CD14-positive monocyte (primary cell): ENCODE data around the gene SLC7A5. TPM values are rescaled to one million over a fixed set of nuclear protein-coding genes. Genes with fewer than 3 reads are reported as not detected.

Experiments
- DNase-seq, 3 donors: peaks; one replicate each; pipeline ENCODE4 v3.0.0-alpha.2; 2011 to 2022
- H2AFZ ChIP-seq: 2 replicates; pipeline ENCODE4 v1.6.0; 2012; ENCODE audit warnings: mild to moderate bottlenecking, low read depth, low read length, inconsistent platforms; ENCODE audit not compliant: insufficient read depth, poor library complexity, severe bottlenecking
- H3K27ac ChIP-seq, 2 donors: 1 replicate in 1 of 2; 2 replicates in 1 of 2; pipeline ENCODE4 v1.5.1; 2012 to 2013; ENCODE audit warnings: low read length in 2 of 2, control low read depth in 1 of 2, inconsistent platforms in 1 of 2, low read depth in 1 of 2, mild to moderate bottlenecking in 1 of 2
- H3K27me3 ChIP-seq, 2 donors: one replicate each; pipeline versions ENCODE4 v1.6.0 to v1.6.1; 2011 to 2013; ENCODE audit warnings: low read length in 2 of 2; ENCODE audit not compliant: control insufficient read depth in 2 of 2, insufficient read depth in 2 of 2
- H3K36me3 ChIP-seq, 2 donors: replicated peaks in 1 of 2; 1 replicate in 1 of 2; 2 replicates in 1 of 2; pipeline versions ENCODE4 v1.5.1 to v1.6.1; 2012 to 2013; ENCODE audit warnings: low read length in 2 of 2, control low read depth in 1 of 2, inconsistent platforms in 1 of 2, mild to moderate bottlenecking in 1 of 2; ENCODE audit not compliant: insufficient read depth in 2 of 2, control insufficient read depth in 1 of 2
- H3K4me1 ChIP-seq, 2 donors: 1 replicate in 1 of 2; 2 replicates in 1 of 2; pipeline versions ENCODE4 v1.5.1 to v1.6.1; 2012 to 2013; ENCODE audit warnings: low read length in 2 of 2, control low read depth in 1 of 2, inconsistent platforms in 1 of 2, mild to moderate bottlenecking in 1 of 2, moderate library complexity in 1 of 2; ENCODE audit not compliant: insufficient read depth in 2 of 2, control insufficient read depth in 1 of 2
- H3K4me2 ChIP-seq: replicated peaks from 2 replicates; pipeline ENCODE3; 2012; ENCODE audit warnings: low read length, moderate library complexity, mild to moderate bottlenecking; ENCODE audit not compliant: poor library complexity, severe bottlenecking; ENCODE audit errors: extremely low read depth
- H3K4me3 ChIP-seq, 3 experiments: fragments of 200-600 bp in 1 of 3; sonication (generic) in 1 of 3; replicated peaks in 1 of 3; 1 replicate in 2 of 3; 2 replicates in 1 of 3; pipeline ENCODE4 v1.5.1; 2011 to 2013; ENCODE audit warnings: low read length in 3 of 3, mild to moderate bottlenecking in 3 of 3, control low read depth in 2 of 3, low read depth in 2 of 3, inconsistent platforms in 1 of 3, moderate library complexity in 1 of 3
- H3K79me2 ChIP-seq: 2 replicates; pipeline ENCODE4 v1.6.0; 2012; ENCODE audit warnings: mild to moderate bottlenecking, control low read depth, inconsistent platforms, low read length, moderate library complexity; ENCODE audit not compliant: insufficient read depth
- H3K9ac ChIP-seq: 2 replicates; pipeline ENCODE4 v1.6.0; 2017; ENCODE audit warnings: low read length, mild to moderate bottlenecking; ENCODE audit not compliant: insufficient read depth, poor library complexity, severe bottlenecking
- H3K9me3 ChIP-seq, 2 donors: replicated peaks in 1 of 2; 1 replicate in 1 of 2; 2 replicates in 1 of 2; pipeline versions ENCODE4 v1.5.1 to v1.6.1; 2012 to 2013; ENCODE audit warnings: low read length in 2 of 2, control low read depth in 1 of 2; ENCODE audit not compliant: control insufficient read depth in 1 of 2, insufficient read depth in 1 of 2
- H4K20me1 ChIP-seq: 2 replicates; pipeline ENCODE4 v1.6.0; 2012; ENCODE audit warnings: mild to moderate bottlenecking, low read length, control low read depth, moderate library complexity; ENCODE audit not compliant: insufficient read depth
- H3K27ac Mint-ChIP-seq, 7 donors: one replicate each; pipeline ENCODE4 v1.8.0; 2020; ENCODE audit warnings: mild to moderate bottlenecking in 7 of 7, mixed read lengths in 7 of 7, moderate library complexity in 6 of 7, inconsistent platforms in 2 of 7
- H3K27me3 Mint-ChIP-seq, 3 donors: one replicate each; pipeline ENCODE4 v1.8.0; 2021 to 2022; ENCODE audit warnings: low read depth in 3 of 3, mild to moderate bottlenecking in 3 of 3, mixed read lengths in 3 of 3, moderate library complexity in 3 of 3, inconsistent platforms in 1 of 3
- H3K36me3 Mint-ChIP-seq, 2 donors: one replicate each; pipeline ENCODE4 v1.8.0; 2020; ENCODE audit warnings: mixed read lengths in 2 of 2, inconsistent platforms in 1 of 2, mild to moderate bottlenecking in 1 of 2
- H3K4me1 Mint-ChIP-seq: one replicate; pipeline ENCODE4 v1.8.0; 2020; ENCODE audit warnings: mild to moderate bottlenecking, mixed read lengths
- H3K4me3 Mint-ChIP-seq, 2 donors: one replicate each; pipeline ENCODE4 v1.8.0; 2020; ENCODE audit warnings: mild to moderate bottlenecking in 2 of 2, mixed read lengths in 2 of 2, moderate library complexity in 1 of 2
- H3K9me3 Mint-ChIP-seq, 7 donors: one replicate each; pipeline ENCODE4 v1.8.0; 2020 to 2022; ENCODE audit warnings: mixed read lengths in 7 of 7, mild to moderate bottlenecking in 6 of 7, moderate library complexity in 6 of 7, inconsistent platforms in 2 of 7
- CTCF ChIP-seq: fragments of 200-600 bp; IDR thresholded peaks from one replicate; pipeline ENCODE4 v1.8.0; 2022; ENCODE audit warnings: antibody characterized with exemption, mild to moderate bottlenecking
- WGBS: methylation state at CpG from one replicate; pipeline ENCODE4 v1.1.5; 2013; ENCODE audit warnings: missing lambda C conversion rate; ENCODE audit not compliant: insufficient coverage; 5-methylcytosine and 5-hydroxymethylcytosine counted together
- intact Hi-C, 2 donors: fragments of 100-400 bp; cut with micrococcal nuclease; formaldehyde crosslinking; loops; one replicate each; pipeline versions ENCODE4 v1.15.0 to v1.15.1; 2023
- polyA plus RNA-seq, 3 donors: library from polyadenylated mRNA; depleted of rRNA in 1 of 3; unstranded in 2 of 3; stranded (reverse) in 1 of 3; fragments of 300-500 nt in 2 of 3; fragments of >200 nt in 1 of 3; fragmentation: Illumina TruSeq in 2 of 3; gene quantifications; 1 replicate in 2 of 3; 2 replicates in 1 of 3; pipeline ENCODE4 v1.2.3, GENCODE V29; 2012 to 2021

Gene SLC7A5
- polyA plus RNA-seq, 3 donors: 0.40 to 5.8 (median 1.1) TPM

DNA sequence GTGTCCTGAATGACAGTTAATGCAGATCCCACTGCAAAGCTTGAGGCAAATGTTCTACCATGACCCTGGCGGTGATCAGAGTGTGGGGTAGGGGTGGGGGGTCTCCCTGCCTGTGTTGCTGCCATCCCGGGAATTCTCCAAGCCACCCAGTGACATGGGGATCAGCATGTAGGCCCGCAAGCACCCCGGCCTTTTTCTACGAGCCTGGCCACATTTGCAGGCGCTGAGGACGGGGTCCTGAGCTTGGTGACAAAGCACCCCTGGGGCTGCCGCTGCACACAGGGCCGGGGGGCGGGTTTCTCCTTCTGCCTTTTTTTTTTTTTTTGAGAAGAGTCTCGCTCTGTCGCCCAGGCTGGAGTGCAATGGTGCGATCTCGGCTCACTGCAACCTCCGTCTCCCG is 35.8 kb downstream of the SLC7A5 start:
- H3K27ac Mint-ChIP-seq: peak overlapping the region in 1 of 7 donors; percentile 20
- 85% methylated on average over 9 of the region's 16 CpGs for WGBS
- intact Hi-C loops: no loop called here
- Histone ChIP-seq H3K4me2 (no peak overlapping the region), H2AFZ (no peak overlapping the region), H3K9ac (no peak overlapping the region), H3K4me3 (no peak overlapping the region), H3K27me3 (no peaks in the 10 kb centered on the region), H3K36me3 (peaks cover 0 to 18% of the 10 kb centered on the region in 2 donors), H3K4me1 (peaks cover 4 to 6% of the 10 kb centered on the region in 2 donors), H3K9me3 (no peaks in the 10 kb centered on the region), H4K20me1 (no peaks in the 10 kb centered on the region), H3K79me2 (no peaks in the 10 kb centered on the region), H3K27ac (no peak overlapping the region)
- peaks cover 10% of the 10 kb centered on the region for H3K4me1 Mint-ChIP-seq
- DNase-seq: no peak
- H3K9me3 Mint-ChIP-seq: no peaks in the 10 kb centered on the region
- no peak for TF ChIP-seq CTCF
- H3K36me3 Mint-ChIP-seq: peaks cover 26 to 32% of the 10 kb centered on the region in 2 donors
- H3K4me3 Mint-ChIP-seq: no peak overlapping the region
- no peaks in the 10 kb centered on the region for H3K27me3 Mint-ChIP-seq

- no peak overlapping the region for H3K4me2 ChIP-seq
- intact Hi-C loops: no loop called here
- H3K27ac ChIP-seq: no peak overlapping the region
These were observed 36.4 kb downstream of the SLC7A5 start for GRCh38 chr16:87832741-87833502.

More at GRCh38 chr16:87832741-87833502, 36.4 kb downstream of the SLC7A5 start:
- H3K27me3 Mint-ChIP-seq: no peaks in the 10 kb centered on the region
- no peak overlapping the region for H3K9ac ChIP-seq
- no peaks in the 10 kb centered on the region for H3K9me3 Mint-ChIP-seq
- H3K9me3 ChIP-seq: no peaks in the 10 kb centered on the region
- H3K36me3 ChIP-seq: peaks cover 0 to 14% of the 10 kb centered on the region in 2 donors
- no peak overlapping the region for H2AFZ ChIP-seq
- H3K4me3 Mint-ChIP-seq: no peak overlapping the region
- peaks cover 10% of the 10 kb centered on the region for H3K4me1 Mint-ChIP-seq
- H3K36me3 Mint-ChIP-seq: peaks cover 22 to 26% of the 10 kb centered on the region in 2 donors
- peak overlapping the region in 2 of 7 donors; percentile 20 to 41 for H3K27ac Mint-ChIP-seq
- TF ChIP-seq CTCF: no peak
- WGBS: 73% methylated on average over 32 of the region's 34 CpGs
- H3K27me3 ChIP-seq: no peaks in the 10 kb centered on the region
- DNase-seq: peak; percentile 43 to 66 (median 46)
- H4K20me1 ChIP-seq: no peaks in the 10 kb centered on the region
- H3K79me2 ChIP-seq: no peaks in the 10 kb centered on the region
- peaks cover 4 to 6% of the 10 kb centered on the region in 2 donors for H3K4me1 ChIP-seq
- H3K4me3 ChIP-seq: no peak overlapping the region
